Measurements from ENCODE around the gene CYSLTR1. TPM values are rescaled to one million over a fixed set of nuclear protein-coding genes. Genes with fewer than 3 reads are reported as not detected.

Gene CYSLTR1
- 1 to 10 TPM; 3.5 to 7.2 TPM for total RNA-seq

DNA sequence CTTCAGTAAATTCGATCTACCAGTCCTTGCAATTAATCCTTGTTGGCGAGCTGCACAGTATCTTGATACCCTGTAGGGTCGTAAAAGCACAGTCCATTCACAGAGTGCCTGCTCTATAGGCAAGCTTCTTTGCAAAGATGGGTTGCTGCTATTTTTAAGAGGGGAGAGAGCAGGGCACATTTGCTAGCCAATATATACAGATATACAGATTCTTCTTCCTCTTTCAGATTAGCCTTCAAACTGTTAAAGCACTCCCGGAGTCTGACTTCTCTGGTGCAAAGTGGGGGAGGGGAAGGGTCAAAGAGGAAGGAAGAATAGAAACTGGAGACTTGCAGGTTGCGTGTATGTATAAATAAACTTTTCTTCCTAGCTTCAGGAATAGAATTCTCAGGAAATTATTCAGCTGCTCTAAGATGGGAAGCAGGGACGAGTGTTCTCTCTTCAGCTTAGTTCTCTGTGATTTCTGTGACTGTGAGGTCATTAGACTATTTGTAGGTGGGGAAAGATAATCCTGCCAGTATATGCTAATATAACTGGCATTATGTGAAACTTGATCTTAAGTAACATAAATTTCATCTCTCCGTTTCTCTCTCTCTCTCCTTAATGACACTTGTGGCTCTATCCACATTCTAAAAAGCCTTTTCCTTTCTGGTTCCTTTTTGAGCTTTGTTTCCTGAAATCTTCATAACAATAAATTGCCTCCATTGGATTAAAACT, at the start of gene CYSLTR1:
TSS of gene CYSLTR1 (minus strand) at position 242 of the 717 bp plus-strand sequence. CDS start 53,865 bp downstream, outside the sequence.
- ATAC-seq (ENCODE audit: insufficient number of reproducible peaks, low FRiP score, low read depth) (no peak), DNase-seq (ENCODE audit: low spot score) (no peak)
- Histone ChIP-seq H3K9me3 (no peaks in the 10 kb centered on the region), H3K27me3 (replicated peaks; ENCODE audit: insufficient read depth) (no peaks in the 10 kb centered on the region), H3K27ac (no peak within 1 kb of the TSS), H3K4me3 (peak within 1 kb of the TSS; percentile 57), H3K4me1 (ENCODE audit: control insufficient read depth in 1 of 2, low read depth in 2 of 2) (no peaks in the 10 kb centered on the region), H3K36me3 (no peaks in the 10 kb centered on the region)
- no peak for TF ChIP-seq CTCF (IDR thresholded peaks at IDR 0.05)

- ATAC-seq (ENCODE audit: insufficient number of reproducible peaks, low FRiP score, low read depth) (no peak), DNase-seq (ENCODE audit: low spot score) (no peak)
- Histone ChIP-seq H3K27ac (no peak overlapping the region), H3K36me3 (no peaks in the 10 kb centered on the region), H3K27me3 (replicated peaks; ENCODE audit: insufficient read depth) (no peaks in the 10 kb centered on the region), H3K4me1 (ENCODE audit: control insufficient read depth in 1 of 2, low read depth in 2 of 2) (peaks cover 0 to 5% of the 10 kb centered on the region in 2 donors), H3K9me3 (no peaks in the 10 kb centered on the region), H3K4me3 (no peak overlapping the region)
- no peak for TF ChIP-seq CTCF (IDR thresholded peaks at IDR 0.05)
These were observed 49.8 kb upstream of the CYSLTR1 start for GRCh38 chrX:78377186-78377585.

DNA sequence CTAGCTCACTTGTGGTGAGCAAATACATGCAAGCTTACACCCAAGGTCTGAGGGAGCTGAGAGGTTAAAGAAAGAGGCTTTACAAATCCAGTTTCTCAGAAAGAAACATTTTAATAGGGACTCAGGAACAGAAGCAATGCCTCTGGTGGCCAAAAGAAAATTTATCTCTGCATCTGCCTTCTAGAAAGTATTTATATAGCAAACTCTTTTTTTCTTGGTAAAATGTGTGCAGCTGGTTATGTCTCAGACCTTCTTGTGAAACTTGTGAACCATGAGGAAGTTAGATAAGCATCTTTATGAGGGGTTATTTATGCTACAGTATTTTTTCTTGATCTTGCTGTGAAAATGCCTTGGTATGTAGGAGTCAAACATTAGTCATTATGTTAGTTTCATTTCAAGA, 48.5 kb upstream of the CYSLTR1 start:
- Histone ChIP-seq H3K9me3 (no peaks in the 10 kb centered on the region), H3K27ac (no peak overlapping the region), H3K27me3 (replicated peaks; ENCODE audit: insufficient read depth) (no peaks in the 10 kb centered on the region), H3K4me1 (ENCODE audit: control insufficient read depth in 1 of 2, low read depth in 2 of 2) (peaks cover 0 to 5% of the 10 kb centered on the region in 2 donors), H3K4me3 (no peak overlapping the region), H3K36me3 (no peaks in the 10 kb centered on the region)
- no peak for DNase-seq (ENCODE audit: low spot score)
- no peak for TF ChIP-seq CTCF (IDR thresholded peaks at IDR 0.05)
- ATAC-seq (ENCODE audit: insufficient number of reproducible peaks, low FRiP score, low read depth): no peak

GRCh38 chrX:78366576-78366975, 39.2 kb upstream of the CYSLTR1 start:
- ATAC-seq (ENCODE audit: insufficient number of reproducible peaks, low FRiP score, low read depth): no peak
- TF ChIP-seq CTCF (IDR thresholded peaks at IDR 0.05): no peak
- no peak overlapping the region for H3K27ac ChIP-seq
- H3K4me1 ChIP-seq (ENCODE audit: control insufficient read depth in 1 of 2, low read depth in 2 of 2): no peaks in the 10 kb centered on the region
- no peak for DNase-seq (ENCODE audit: low spot score)
- no peaks in the 10 kb centered on the region for H3K36me3 ChIP-seq
- no peaks in the 10 kb centered on the region for H3K27me3 ChIP-seq (replicated peaks; ENCODE audit: insufficient read depth)
- H3K9me3 ChIP-seq: no peaks in the 10 kb centered on the region
- no peak overlapping the region for H3K4me3 ChIP-seq

GRCh38 chrX:78357342-78358055, 30.1 kb upstream of the CYSLTR1 start:
- DNase-seq (ENCODE audit: low spot score) (no peak), ATAC-seq (ENCODE audit: insufficient number of reproducible peaks, low FRiP score, low read depth) (no peak)
- TF ChIP-seq CTCF (IDR thresholded peaks at IDR 0.05): no peak
- Histone ChIP-seq H3K4me3 (no peak overlapping the region), H3K27ac (no peak overlapping the region), H3K27me3 (replicated peaks; ENCODE audit: insufficient read depth) (no peaks in the 10 kb centered on the region), H3K4me1 (ENCODE audit: control insufficient read depth in 1 of 2, low read depth in 2 of 2) (no peaks in the 10 kb centered on the region), H3K9me3 (no peaks in the 10 kb centered on the region), H3K36me3 (no peaks in the 10 kb centered on the region)

All from thoracic aorta (tissue), 2 donors.